ENCODE measurements around the gene CUL4B. TPM values are rescaled to one million over a fixed set of nuclear protein-coding genes. Genes with fewer than 3 reads are reported as not detected.

The CUL4B gene
- total RNA-seq, 2 experiments from 2014 or later = 40.7 to 41.3 TPM

DNA sequence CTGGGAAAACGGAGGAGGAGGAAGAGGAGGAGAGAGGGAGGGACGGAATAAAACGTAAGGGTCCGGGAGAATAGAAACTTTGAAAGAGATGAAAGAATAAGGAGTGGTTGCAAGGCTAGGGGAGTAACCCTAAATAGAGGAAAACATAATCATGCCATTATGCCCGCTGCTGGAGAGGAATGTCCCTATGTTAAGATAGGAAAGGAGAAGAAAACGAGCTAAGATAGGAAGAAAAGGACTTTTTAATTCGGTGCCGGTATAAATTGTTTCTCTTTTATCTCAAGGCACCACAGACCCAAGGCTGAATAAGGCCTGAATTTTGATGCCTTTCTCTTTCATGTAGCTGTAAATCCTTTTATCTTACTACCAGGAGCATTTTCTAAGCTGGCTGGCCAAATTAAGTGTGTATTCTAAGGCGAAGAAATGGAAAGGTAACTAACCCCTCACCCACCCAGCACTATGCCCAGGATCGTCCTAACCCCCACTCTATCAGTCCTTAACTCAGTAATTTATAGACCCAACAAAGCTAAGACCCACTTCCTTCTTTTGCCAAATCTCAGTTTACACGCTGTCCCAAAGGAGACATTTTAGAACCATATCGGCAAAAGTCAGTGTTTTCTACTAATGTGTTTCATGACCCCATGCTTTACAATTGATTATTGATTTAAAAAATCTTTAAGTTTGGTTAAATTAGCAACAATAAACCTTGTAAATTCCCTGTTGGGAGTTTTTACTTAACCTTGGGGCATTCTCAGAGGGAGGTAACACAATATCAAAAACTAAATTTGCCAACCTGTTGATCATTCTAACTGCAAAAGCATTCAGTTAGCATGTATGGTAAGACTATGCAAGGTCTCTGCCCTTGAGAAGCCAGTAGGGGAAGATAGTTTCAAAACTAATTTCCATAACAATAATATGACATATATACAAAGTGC is 1.1 kb upstream of the CUL4B start:
- peaks cover 7% of the 10 kb centered on the region for H3K36me3 Mint-ChIP-seq
- H3K4me3 Mint-ChIP-seq = peak overlapping the region; percentile 100
- H3K4me1 Mint-ChIP-seq = peaks cover 15% of the 10 kb centered on the region
- DNase-seq = no peak
- peak overlapping the region; percentile 99 for H3K27ac Mint-ChIP-seq
- ATAC-seq (ENCODE audit: low read depth) = no peak
- no peaks in the 10 kb centered on the region for H3K9me3 Mint-ChIP-seq
- no peaks in the 10 kb centered on the region for H3K27me3 Mint-ChIP-seq
- POLR2A ChIA-PET = interaction anchor here (1.1 to 3.5 kb wide), 10 partner anchors 8 to 134 kb away, joined by 3 to 65 read pairs (median 6); partner anchors contain the start of genes C1GALT1C1 and MCTS1

DNA sequence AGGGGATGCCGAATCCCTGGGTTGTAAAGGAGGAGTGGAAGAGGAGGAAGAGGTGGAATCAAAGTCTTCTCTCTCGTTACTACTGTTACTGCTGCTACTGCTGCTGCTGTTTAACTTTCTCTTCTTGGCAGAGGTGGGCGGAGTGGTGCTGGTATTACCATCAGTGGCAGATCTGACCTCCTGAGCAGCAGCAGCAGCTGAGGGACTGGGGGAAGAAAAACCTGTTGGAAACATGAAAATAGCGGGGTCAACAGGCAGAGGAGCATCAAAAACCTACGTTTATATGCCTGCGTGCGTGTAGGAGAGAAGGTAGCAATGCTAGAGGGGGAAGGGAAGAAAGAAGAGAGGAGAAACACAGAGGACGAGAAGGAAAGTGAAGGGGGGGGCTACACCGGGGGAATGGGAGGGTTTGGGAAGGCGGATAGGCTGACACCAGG is 339 bp downstream of the CUL4B start:
- Mint-ChIP-seq H3K27me3 (no peaks in the 10 kb centered on the region), H3K27ac (peak overlapping the region; percentile 99), H3K4me1 (peaks cover 15% of the 10 kb centered on the region), H3K36me3 (peaks cover 9% of the 10 kb centered on the region), H3K9me3 (no peaks in the 10 kb centered on the region), H3K4me3 (peak overlapping the region; percentile 100)
- ATAC-seq (ENCODE audit: low read depth) = peak; percentile 53
- peak; percentile 43 for DNase-seq
- POLR2A ChIA-PET = interaction anchor here (0.5 to 3.5 kb wide), 11 partner anchors 9 to 1092 kb away, joined by 3 to 65 read pairs (median 4); partner anchors contain the start of genes C1GALT1C1, MCTS1 and SLC25A5

GRCh38 chrX:120559804-120560203 is 958 bp downstream of the CUL4B start:
- POLR2A ChIA-PET = interaction anchor here (3.3 to 3.5 kb wide), 2 partner anchors 44 to 68 kb away, joined by 13 to 65 read pairs; partner anchors contain the start of gene MCTS1
- Mint-ChIP-seq H3K4me3 (peak overlapping the region; percentile 100), H3K36me3 (peaks cover 9% of the 10 kb centered on the region), H3K9me3 (no peaks in the 10 kb centered on the region), H3K27me3 (no peaks in the 10 kb centered on the region), H3K27ac (peak overlapping the region; percentile 99), H3K4me1 (peaks cover 15% of the 10 kb centered on the region)
- DNase-seq = no peak
- no peak for ATAC-seq (ENCODE audit: low read depth)

GRCh38 chrX:120556251-120556650 is 4.5 kb downstream of the CUL4B start:
- DNase-seq (no peak), ATAC-seq (ENCODE audit: low read depth) (no peak)
- Mint-ChIP-seq H3K4me1 (peaks cover 6% of the 10 kb centered on the region), H3K27me3 (no peaks in the 10 kb centered on the region), H3K4me3 (no peak overlapping the region), H3K36me3 (peaks cover 10% of the 10 kb centered on the region), H3K9me3 (no peaks in the 10 kb centered on the region), H3K27ac (no peak overlapping the region)
- POLR2A ChIA-PET = interaction anchor here (0.6 kb wide), 1 partner anchor 75 kb away, joined by 4 read pairs; no protein-coding TSS in a partner anchor

GRCh38 chrX:120549483-120550452 is 11.0 kb downstream of the CUL4B start:
- no peak for ATAC-seq (ENCODE audit: low read depth)
- POLR2A ChIA-PET = interaction anchor here (1.3 kb wide), 1 partner anchor 11 kb away, joined by 8 read pairs; the partner anchor contains the start of gene CUL4B
- Mint-ChIP-seq H3K4me1 (peaks cover 3% of the 10 kb centered on the region), H3K36me3 (peaks cover 8% of the 10 kb centered on the region), H3K9me3 (no peaks in the 10 kb centered on the region), H3K4me3 (no peak overlapping the region), H3K27ac (no peak overlapping the region), H3K27me3 (no peaks in the 10 kb centered on the region)
- no peak for DNase-seq

- DNase-seq = no peak
- peaks cover 12% of the 10 kb centered on the region for H3K36me3 Mint-ChIP-seq
- H3K4me3 Mint-ChIP-seq = no peak overlapping the region
- POLR2A ChIA-PET = interaction anchor here (0.7 kb wide), 1 partner anchor 253 kb away, joined by 4 read pairs; no protein-coding TSS in a partner anchor
- peak overlapping the region; percentile 48 for H3K27ac Mint-ChIP-seq
- H3K4me1 Mint-ChIP-seq = no peaks in the 10 kb centered on the region
- H3K27me3 Mint-ChIP-seq = no peaks in the 10 kb centered on the region
- H3K9me3 Mint-ChIP-seq = no peaks in the 10 kb centered on the region
- ATAC-seq (ENCODE audit: low read depth) = no peak
Observed at GRCh38 chrX:120536061-120536460, 24.7 kb downstream of the CUL4B start.

DNA sequence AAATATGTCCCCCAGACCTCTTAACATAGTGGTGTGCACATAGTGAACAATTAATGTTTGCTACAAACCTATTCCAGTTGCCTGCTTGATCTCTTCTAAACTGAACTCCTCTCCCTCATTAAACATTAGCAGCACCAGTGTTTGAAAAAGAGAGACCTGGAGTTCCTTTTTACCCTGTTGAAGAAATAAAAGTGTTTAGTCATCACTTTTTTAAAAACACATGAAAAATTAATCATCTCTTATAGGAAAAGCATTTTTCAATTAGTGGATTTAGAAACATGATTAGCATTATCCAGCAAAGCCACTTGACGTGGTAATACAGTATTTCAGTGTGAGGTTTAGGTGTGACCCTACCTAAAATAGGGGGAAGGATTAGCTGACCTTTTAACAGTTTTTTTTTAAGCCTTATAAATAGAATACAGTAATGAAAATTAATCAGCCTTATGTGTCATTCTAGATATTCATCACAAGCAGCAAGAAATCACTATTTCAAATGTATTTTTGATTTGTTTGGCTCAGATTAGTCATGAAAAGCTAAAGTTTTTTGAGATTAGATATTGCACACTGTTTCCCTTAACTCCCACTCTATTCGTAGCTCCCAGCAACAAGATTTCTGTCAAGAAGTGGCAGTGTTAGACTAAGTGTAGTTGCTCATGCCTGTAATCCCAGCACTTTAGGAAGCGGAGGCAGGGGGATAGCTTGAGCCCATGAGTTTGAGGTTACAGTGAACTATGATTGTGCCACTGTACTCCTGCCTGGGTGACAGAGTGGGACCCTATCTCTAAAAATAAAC is 26.2 kb downstream of the CUL4B start:
- Mint-ChIP-seq H3K27me3 (no peaks in the 10 kb centered on the region), H3K4me1 (no peaks in the 10 kb centered on the region), H3K36me3 (peaks cover 12% of the 10 kb centered on the region), H3K9me3 (no peaks in the 10 kb centered on the region), H3K4me3 (no peak overlapping the region), H3K27ac (no peak overlapping the region)
- POLR2A ChIA-PET = no interaction called here
- DNase-seq (no peak), ATAC-seq (ENCODE audit: low read depth) (no peak)

DNA sequence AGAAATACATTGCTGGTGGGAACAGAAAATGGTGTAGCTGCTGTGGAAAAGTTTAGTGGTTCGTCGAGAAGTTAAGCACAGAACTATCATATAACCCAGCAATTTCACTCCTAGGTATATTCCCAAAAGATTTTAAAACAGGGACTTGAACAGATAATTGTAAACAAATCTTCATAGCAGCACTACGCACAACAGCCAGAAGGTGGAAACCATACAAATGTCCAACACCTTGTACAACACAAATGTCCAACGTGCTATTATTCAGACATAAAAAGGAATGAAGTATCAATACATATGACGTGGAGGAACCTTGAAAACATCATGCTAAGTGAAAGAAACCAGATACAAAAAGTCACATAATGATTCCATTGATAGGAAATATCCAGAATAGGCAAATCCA is 37.9 kb downstream of the CUL4B start:
- no peak overlapping the region for H3K4me3 Mint-ChIP-seq
- no peaks in the 10 kb centered on the region for H3K9me3 Mint-ChIP-seq
- POLR2A ChIA-PET = no interaction called here
- no peak overlapping the region for H3K27ac Mint-ChIP-seq
- no peaks in the 10 kb centered on the region for H3K4me1 Mint-ChIP-seq
- no peak for ATAC-seq (ENCODE audit: low read depth)
- peaks cover 12% of the 10 kb centered on the region for H3K36me3 Mint-ChIP-seq
- DNase-seq = no peak
- no peaks in the 10 kb centered on the region for H3K27me3 Mint-ChIP-seq

- Mint-ChIP-seq H3K4me3 (no peak overlapping the region), H3K27me3 (no peaks in the 10 kb centered on the region), H3K4me1 (no peaks in the 10 kb centered on the region), H3K9me3 (no peaks in the 10 kb centered on the region), H3K27ac (no peak overlapping the region), H3K36me3 (peaks cover 1% of the 10 kb centered on the region)
- POLR2A ChIA-PET = no interaction called here
- no peak for DNase-seq
- no peak for ATAC-seq (ENCODE audit: low read depth)
Observed at GRCh38 chrX:120517936-120518335, 42.8 kb downstream of the CUL4B start.

DNA sequence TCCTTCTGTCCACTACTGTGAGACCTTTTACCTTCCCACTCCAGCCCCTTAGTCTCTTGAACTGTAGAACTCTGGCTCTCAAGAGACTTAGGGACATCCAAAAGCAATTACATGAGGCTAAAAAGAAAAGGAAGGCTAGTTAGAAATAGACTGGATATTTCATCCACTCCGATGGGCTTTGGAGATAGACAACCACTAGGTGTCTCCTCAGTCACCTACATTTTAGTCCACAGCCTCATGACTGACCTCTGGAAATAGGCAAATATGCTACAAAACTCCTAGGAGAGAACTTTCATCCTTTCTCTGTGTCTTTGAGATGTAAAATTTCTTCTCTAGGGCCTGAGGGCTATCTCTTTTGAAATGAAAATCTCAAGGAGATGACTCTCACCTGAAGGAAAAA is 46.5 kb downstream of the CUL4B start:
- POLR2A ChIA-PET = no interaction called here
- Mint-ChIP-seq H3K4me3 (no peak overlapping the region), H3K36me3 (no peaks in the 10 kb centered on the region), H3K9me3 (no peaks in the 10 kb centered on the region), H3K27me3 (no peaks in the 10 kb centered on the region), H3K4me1 (no peaks in the 10 kb centered on the region), H3K27ac (no peak overlapping the region)
- ATAC-seq (ENCODE audit: low read depth) (no peak), DNase-seq (no peak)

GRCh38 chrX:120512627-120513026 is 48.1 kb downstream of the CUL4B start:
- no peaks in the 10 kb centered on the region for H3K9me3 Mint-ChIP-seq
- H3K27ac Mint-ChIP-seq = no peak overlapping the region
- H3K36me3 Mint-ChIP-seq = no peaks in the 10 kb centered on the region
- no peak overlapping the region for H3K4me3 Mint-ChIP-seq
- ATAC-seq (ENCODE audit: low read depth) (no peak), DNase-seq (no peak)
- H3K27me3 Mint-ChIP-seq = no peaks in the 10 kb centered on the region
- no peaks in the 10 kb centered on the region for H3K4me1 Mint-ChIP-seq
- POLR2A ChIA-PET = no interaction called here

- no peaks in the 10 kb centered on the region for H3K9me3 Mint-ChIP-seq
- H3K4me1 Mint-ChIP-seq = no peaks in the 10 kb centered on the region
- no peaks in the 10 kb centered on the region for H3K36me3 Mint-ChIP-seq
- DNase-seq = no peak
- no peak for ATAC-seq (ENCODE audit: low read depth)
- POLR2A ChIA-PET = no interaction called here
- H3K27ac Mint-ChIP-seq = no peak overlapping the region
- H3K27me3 Mint-ChIP-seq = no peaks in the 10 kb centered on the region
- H3K4me3 Mint-ChIP-seq = no peak overlapping the region
Observed at GRCh38 chrX:120512222-120512621, 48.5 kb downstream of the CUL4B start.

All from activated naive CD8-positive, alpha-beta T cell treated with anti-CD3 and anti-CD28 coated beads, Interleukin-2, amount 10 ng/mL, durations not matched to agents 7 days and 5 days (primary cell).